HFF-Myc (cell line): ENCODE measurements around the gene CAMKV.

Experiments
- DNase-seq: peaks from one replicate; pipeline ENCODE4 v3.0.0-alpha.2; 2011; ENCODE audit warnings: low read depth; ENCODE audit errors: extremely low read depth
- H3K4me3 ChIP-seq: replicated peaks from 2 replicates; pipeline ENCODE4 v1.5.1; 2011; ENCODE audit warnings: low read depth, mild to moderate bottlenecking, control low read depth, low read length
- CTCF ChIP-seq: IDR thresholded peaks from 2 replicates; pipeline ENCODE4 v1.5.1; 2012; ENCODE audit warnings: mild to moderate bottlenecking, low read depth, low read length, control low read depth; ENCODE audit errors: missing control alignments

The CAMKV gene

DNA sequence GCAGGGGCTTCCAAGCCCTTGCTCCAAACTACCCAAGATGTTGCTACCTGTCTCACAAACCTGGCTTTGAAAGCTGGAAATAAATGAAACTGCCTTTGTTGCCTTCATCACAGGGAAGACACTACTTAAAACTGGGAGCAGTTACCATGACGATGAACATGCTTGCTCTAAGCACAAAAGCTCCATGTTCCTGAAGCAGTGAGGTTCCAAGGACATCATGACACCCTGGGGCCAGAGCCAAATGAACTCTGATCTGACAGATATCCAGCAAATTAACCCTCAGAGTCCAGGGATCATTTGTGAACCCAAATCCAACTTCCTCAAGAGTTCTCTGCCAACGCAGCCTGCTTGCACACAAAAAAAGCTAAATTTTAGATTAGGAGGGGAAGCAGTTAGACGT lies 24.0 kb downstream of the CAMKV start:
- no peak for DNase-seq
- H3K4me3 ChIP-seq, result no peak overlapping the region
- TF ChIP-seq CTCF, result no peak

DNA sequence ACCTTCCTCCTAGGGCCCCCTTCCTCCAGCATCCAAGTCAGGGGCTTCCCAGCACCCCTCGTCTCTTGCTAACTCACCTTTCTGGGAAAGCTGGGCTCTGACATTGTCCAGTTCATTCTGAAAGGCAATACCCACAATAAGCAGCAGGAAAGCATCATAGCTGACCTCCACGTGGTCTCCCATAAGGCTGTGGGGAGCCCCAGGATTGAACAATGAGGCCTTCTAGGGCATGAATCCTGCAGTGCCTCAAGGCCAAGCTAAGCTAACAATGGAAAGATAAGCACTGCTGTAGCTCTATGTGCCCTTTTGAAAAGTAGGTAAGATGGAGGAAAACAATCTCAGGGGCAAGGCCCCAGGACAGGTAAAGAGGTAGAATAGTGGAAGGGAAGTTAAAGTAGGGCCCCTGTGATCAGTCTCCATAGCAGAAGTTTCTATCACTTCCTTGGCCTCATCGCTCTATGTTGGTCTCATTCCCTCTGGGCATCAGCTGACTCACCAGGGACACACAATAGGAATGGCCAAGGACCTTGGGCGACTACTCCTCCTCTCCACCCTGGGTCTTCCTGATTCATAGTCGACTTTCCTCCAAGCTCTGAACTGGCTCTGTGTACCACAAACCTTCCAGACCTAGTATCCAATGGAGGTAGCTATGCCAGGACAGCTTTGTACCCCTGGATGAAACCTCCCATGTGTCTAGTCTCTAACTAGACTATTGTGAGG lies 25.1 kb downstream of the CAMKV start:
- TF ChIP-seq CTCF, result no peak
- no peak overlapping the region for H3K4me3 ChIP-seq
- DNase-seq, result no peak

- no peak overlapping the region for H3K4me3 ChIP-seq
- TF ChIP-seq CTCF, result no peak
- no peak for DNase-seq
Measured at GRCh38 chr3:49842843-49843517, 26.7 kb downstream of the CAMKV start.

GRCh38 chr3:49841806-49842205 lies 27.9 kb downstream of the CAMKV start:
- TF ChIP-seq CTCF, result no peak
- DNase-seq, result no peak
- H3K4me3 ChIP-seq, result no peak overlapping the region

- TF ChIP-seq CTCF, result peak; percentile 47
- DNase-seq, result no peak
- no peak overlapping the region for H3K4me3 ChIP-seq
Measured at GRCh38 chr3:49841126-49841696, 28.5 kb downstream of the CAMKV start.

- DNase-seq, result no peak
- H3K4me3 ChIP-seq, result no peak overlapping the region
- TF ChIP-seq CTCF, result no peak
Measured at GRCh38 chr3:49840388-49840787, 29.3 kb downstream of the CAMKV start.
